Right lobe of liver (tissue), 4 donors: Measurements from ENCODE around the gene ZBTB4.

ENCODE experiments used
- POLR2A ChIP-seq: fragments of 450-650 bp; IDR thresholded peaks from one replicate; pipeline ENCODE4 v1.6.1; 2017; ENCODE audit warnings: antibody characterized with exemption, mild to moderate bottlenecking
- TF ChIP-seq, protein P1 (sequence below), 4 donors: fragments of 200-600 bp in 3 of 4; fragments of 450-650 bp in 1 of 4; IDR thresholded peaks; one replicate each; pipeline versions ENCODE4 v1.5.1 to v1.8.0; 2016 to 2022; ENCODE audit warnings: antibody characterized with exemption in 4 of 4, mild to moderate bottlenecking in 2 of 4
- donor health status: DM: no; HTN: no; CAD: no.
- donor health status: DM: no; HTN: no; CAD: no.
- donor health status: DM: no; HTN: yes; CAD: no.

DNA sequence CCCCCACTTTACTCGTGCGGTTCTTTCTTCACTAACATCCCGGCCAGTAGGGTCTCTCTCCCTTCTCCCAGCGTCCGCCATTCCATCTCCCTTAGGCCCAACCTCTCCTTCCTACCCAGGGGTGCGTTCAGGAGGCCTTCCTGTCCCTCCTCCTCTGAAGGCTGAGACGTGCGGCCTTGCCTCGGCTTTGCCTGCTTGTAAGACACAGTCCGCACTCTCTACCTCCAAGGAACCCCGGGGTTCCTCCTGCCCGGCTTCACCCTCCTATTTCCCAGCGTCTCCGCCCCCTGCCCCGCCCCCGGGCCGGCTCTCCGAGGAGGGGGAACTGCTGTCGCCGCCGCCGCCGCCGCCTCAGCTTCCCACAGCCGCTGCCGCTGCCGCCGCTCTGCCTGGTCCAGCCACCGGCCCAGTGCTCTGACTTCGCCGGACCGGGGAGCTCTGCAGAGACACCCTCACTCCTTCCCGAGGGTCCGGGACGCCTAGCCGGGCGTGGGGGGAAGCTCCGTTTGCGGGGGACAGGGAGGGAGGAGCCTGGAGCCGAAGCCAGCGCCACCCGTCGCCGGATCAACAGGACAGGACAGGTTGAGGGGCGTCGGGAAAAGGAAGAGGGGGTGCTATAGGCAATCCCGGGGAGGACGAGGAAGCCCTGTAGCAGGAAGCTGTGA, 41.3 kb downstream of the ZBTB4 start:
- TF ChIP-seq, protein P1, sequence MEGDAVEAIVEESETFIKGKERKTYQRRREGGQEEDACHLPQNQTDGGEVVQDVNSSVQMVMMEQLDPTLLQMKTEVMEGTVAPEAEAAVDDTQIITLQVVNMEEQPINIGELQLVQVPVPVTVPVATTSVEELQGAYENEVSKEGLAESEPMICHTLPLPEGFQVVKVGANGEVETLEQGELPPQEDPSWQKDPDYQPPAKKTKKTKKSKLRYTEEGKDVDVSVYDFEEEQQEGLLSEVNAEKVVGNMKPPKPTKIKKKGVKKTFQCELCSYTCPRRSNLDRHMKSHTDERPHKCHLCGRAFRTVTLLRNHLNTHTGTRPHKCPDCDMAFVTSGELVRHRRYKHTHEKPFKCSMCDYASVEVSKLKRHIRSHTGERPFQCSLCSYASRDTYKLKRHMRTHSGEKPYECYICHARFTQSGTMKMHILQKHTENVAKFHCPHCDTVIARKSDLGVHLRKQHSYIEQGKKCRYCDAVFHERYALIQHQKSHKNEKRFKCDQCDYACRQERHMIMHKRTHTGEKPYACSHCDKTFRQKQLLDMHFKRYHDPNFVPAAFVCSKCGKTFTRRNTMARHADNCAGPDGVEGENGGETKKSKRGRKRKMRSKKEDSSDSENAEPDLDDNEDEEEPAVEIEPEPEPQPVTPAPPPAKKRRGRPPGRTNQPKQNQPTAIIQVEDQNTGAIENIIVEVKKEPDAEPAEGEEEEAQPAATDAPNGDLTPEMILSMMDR (IDR thresholded peaks at IDR 0.05), result no peak
- no peak for TF ChIP-seq POLR2A
